GM18858 (cell line): ENCODE results near the gene PRR5L.
A peak's percentile ranks its signal among the peaks of the same experiment; 100 is the strongest.

ENCODE experiments used
- ATAC-seq: cut with Tn5 transposase; IDR thresholded peaks from one replicate; pipeline ENCODE4 v1.9.1; 2021; ENCODE audit not compliant: unreplicated experiment

PRR5L gene

GRCh38 chr11:36399236-36399635, 103.1 kb downstream of the PRR5L start:
- ATAC-seq, result no peak

- no peak for ATAC-seq
Observed at GRCh38 chr11:36399745-36400144, 103.7 kb downstream of the PRR5L start.

GRCh38 chr11:36400766-36401455, 104.8 kb downstream of the PRR5L start:
- no peak for ATAC-seq

- ATAC-seq, result no peak
Observed at GRCh38 chr11:36402568-36403170, 106.6 kb downstream of the PRR5L start.

- no peak for ATAC-seq
Observed at GRCh38 chr11:36403661-36404060, 107.6 kb downstream of the PRR5L start.

- ATAC-seq, result no peak
Observed at GRCh38 chr11:36404831-36405230, 108.7 kb downstream of the PRR5L start.

- no peak for ATAC-seq
Observed at GRCh38 chr11:36405585-36406367, 109.7 kb downstream of the PRR5L start.

GRCh38 chr11:36407356-36407755, 111.3 kb downstream of the PRR5L start:
- ATAC-seq, result no peak

GRCh38 chr11:36408498-36409136, 112.5 kb downstream of the PRR5L start:
- ATAC-seq, result no peak

GRCh38 chr11:36409152-36409816, 113.2 kb downstream of the PRR5L start:
- no peak for ATAC-seq

- peak; percentile 80 for ATAC-seq
Observed at GRCh38 chr11:36411202-36411640, 115.1 kb downstream of the PRR5L start.

GRCh38 chr11:36412781-36413383, 116.8 kb downstream of the PRR5L start:
- no peak for ATAC-seq

- no peak for ATAC-seq
Observed at GRCh38 chr11:36417154-36417553, 121.1 kb downstream of the PRR5L start.

- ATAC-seq, result no peak
Observed at GRCh38 chr11:36419791-36420424, 123.8 kb downstream of the PRR5L start.

GRCh38 chr11:36421546-36422155, 125.6 kb downstream of the PRR5L start:
- no peak for ATAC-seq

- no peak for ATAC-seq
Observed at GRCh38 chr11:36425561-36426081, 129.5 kb downstream of the PRR5L start.

GRCh38 chr11:36426226-36426848, 130.2 kb downstream of the PRR5L start:
- ATAC-seq, result no peak

- ATAC-seq, result no peak
Observed at GRCh38 chr11:36427079-36427478, 131.0 kb downstream of the PRR5L start.

GRCh38 chr11:36427876-36428275, 131.8 kb downstream of the PRR5L start:
- ATAC-seq, result no peak
